HEK293T (cell line): Measurements from ENCODE around the gene XK.
A peak's percentile ranks its signal among the peaks of the same experiment; 100 is the strongest.

Experiments used
- CTCF ChIA-PET: fragments of 350-600 bp; formaldehyde crosslinking; extraction: SDS; loops from one replicate; lab custom pipeline; 2021; ENCODE audit warnings: antibody characterized with exemption, inconsistent platforms; lab: Yijun Ruan, JAX
- POLR2A ChIA-PET: fragments of 350-600 bp; formaldehyde crosslinking; extraction: SDS; loops from one replicate; lab custom pipeline; 2020; ENCODE audit warnings: antibody characterized with exemption, inconsistent platforms; lab: Yijun Ruan, JAX
- DNase-seq: peaks from one replicate; pipeline ENCODE4 v3.0.0; 2012; ENCODE audit warnings: mixed read lengths; ENCODE audit errors: extremely low spot score
- ARNT ChIP-seq: fragments of 450-650 bp; IDR thresholded peaks from 2 replicates; pipeline ENCODE4 v1.6.1; 2017; ENCODE audit warnings: mild to moderate bottlenecking
- BHLHE40 ChIP-seq: fragments of 450-650 bp; IDR thresholded peaks from 2 replicates; pipeline ENCODE4 v1.6.1; 2016; ENCODE audit warnings: mild to moderate bottlenecking, moderate library complexity, borderline replicate concordance
- CTBP1 ChIP-seq: fragments of 450-650 bp; IDR thresholded peaks from 2 replicates; pipeline ENCODE4 v1.6.1; 2016; ENCODE audit warnings: borderline replicate concordance
- ELF4 ChIP-seq: fragments of 450-650 bp; IDR thresholded peaks from 2 replicates; pipeline ENCODE4 v1.6.1; 2017; ENCODE audit warnings: antibody characterized with exemption
- FOXA1 ChIP-seq: fragments of 450-650 bp; IDR thresholded peaks from 2 replicates; pipeline ENCODE4 v1.6.1; 2016; ENCODE audit warnings: mild to moderate bottlenecking
- FOXK2 ChIP-seq: fragments of 450-650 bp; IDR thresholded peaks from 2 replicates; pipeline ENCODE4 v1.6.1; 2016; ENCODE audit warnings: mild to moderate bottlenecking
- FOXM1 ChIP-seq: fragments of 450-650 bp; IDR thresholded peaks from 2 replicates; pipeline ENCODE4 v1.6.1; 2017; ENCODE audit warnings: mild to moderate bottlenecking, borderline replicate concordance
- HDGF ChIP-seq: fragments of 450-650 bp; IDR thresholded peaks from 2 replicates; pipeline ENCODE4 v1.6.1; 2017; ENCODE audit warnings: antibody characterized with exemption, borderline replicate concordance
- L3MBTL2 ChIP-seq: fragments of 450-650 bp; conservative IDR thresholded peaks from 2 replicates; pipeline ENCODE4 v1.6.1; 2016; ENCODE audit warnings: mild to moderate bottlenecking
- LEF1 ChIP-seq: fragments of 450-650 bp; IDR thresholded peaks from 2 replicates; pipeline ENCODE4 v1.6.1; 2017; ENCODE audit warnings: mild to moderate bottlenecking, borderline replicate concordance
- NFRKB ChIP-seq: fragments of 450-650 bp; IDR thresholded peaks from 2 replicates; pipeline ENCODE4 v1.6.1; 2016; ENCODE audit warnings: mild to moderate bottlenecking, moderate library complexity
- SP1 ChIP-seq: fragments of 450-650 bp; IDR thresholded peaks from 2 replicates; pipeline ENCODE4 v1.6.1; 2017
- SUZ12 ChIP-seq: fragments of 450-650 bp; IDR thresholded peaks from 2 replicates; pipeline ENCODE4 v1.6.1; 2016; ENCODE audit warnings: mild to moderate bottlenecking
- TARDBP ChIP-seq: fragments of 450-650 bp; IDR thresholded peaks from 2 replicates; pipeline ENCODE4 v1.6.1; 2016
- ZNF384 ChIP-seq: fragments of 450-650 bp; IDR thresholded peaks from 2 replicates; pipeline ENCODE4 v1.6.1; 2016
- TF ChIP-seq, protein P1 (sequence below): fragments of 450-650 bp; IDR thresholded peaks from 2 replicates; pipeline ENCODE4 v1.6.1; 2016

The XK gene

DNA sequence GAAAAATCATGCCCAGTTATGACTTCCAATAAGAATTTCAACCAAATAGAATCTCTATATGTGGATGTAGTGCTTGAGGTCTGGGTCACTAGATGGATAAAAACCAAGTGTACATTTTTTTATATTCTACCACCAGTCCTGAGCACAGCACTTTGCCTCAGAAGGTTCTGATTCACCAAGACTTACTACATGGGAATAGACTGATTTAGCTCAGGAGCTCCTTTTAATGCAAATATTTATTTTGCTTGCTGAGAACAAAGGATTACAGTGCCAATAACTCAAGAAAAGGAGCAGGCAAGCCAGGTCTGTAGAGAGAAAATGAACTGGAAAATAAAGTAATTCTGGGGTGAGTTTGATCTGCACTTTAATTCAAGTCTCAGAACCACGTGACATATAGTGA, 6.4 kb upstream of the XK start:
- no peak for TF ChIP-seq ARNT
- TF ChIP-seq SUZ12, result no peak
- TF ChIP-seq FOXM1, result no peak
- TF ChIP-seq FOXA1, result no peak
- TF ChIP-seq, protein P1, sequence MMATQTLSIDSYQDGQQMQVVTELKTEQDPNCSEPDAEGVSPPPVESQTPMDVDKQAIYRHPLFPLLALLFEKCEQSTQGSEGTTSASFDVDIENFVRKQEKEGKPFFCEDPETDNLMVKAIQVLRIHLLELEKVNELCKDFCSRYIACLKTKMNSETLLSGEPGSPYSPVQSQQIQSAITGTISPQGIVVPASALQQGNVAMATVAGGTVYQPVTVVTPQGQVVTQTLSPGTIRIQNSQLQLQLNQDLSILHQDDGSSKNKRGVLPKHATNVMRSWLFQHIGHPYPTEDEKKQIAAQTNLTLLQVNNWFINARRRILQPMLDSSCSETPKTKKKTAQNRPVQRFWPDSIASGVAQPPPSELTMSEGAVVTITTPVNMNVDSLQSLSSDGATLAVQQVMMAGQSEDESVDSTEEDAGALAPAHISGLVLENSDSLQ, result no peak
- TF ChIP-seq CTBP1, result no peak
- no peak for TF ChIP-seq ELF4
- no peak for TF ChIP-seq NFRKB
- TF ChIP-seq FOXK2, result no peak
- TF ChIP-seq BHLHE40, result no peak
- no peak for TF ChIP-seq SP1
- no peak for TF ChIP-seq TARDBP
- ChIA-PET CTCF (no interaction called here), POLR2A (no interaction called here)
- no peak for DNase-seq

DNA sequence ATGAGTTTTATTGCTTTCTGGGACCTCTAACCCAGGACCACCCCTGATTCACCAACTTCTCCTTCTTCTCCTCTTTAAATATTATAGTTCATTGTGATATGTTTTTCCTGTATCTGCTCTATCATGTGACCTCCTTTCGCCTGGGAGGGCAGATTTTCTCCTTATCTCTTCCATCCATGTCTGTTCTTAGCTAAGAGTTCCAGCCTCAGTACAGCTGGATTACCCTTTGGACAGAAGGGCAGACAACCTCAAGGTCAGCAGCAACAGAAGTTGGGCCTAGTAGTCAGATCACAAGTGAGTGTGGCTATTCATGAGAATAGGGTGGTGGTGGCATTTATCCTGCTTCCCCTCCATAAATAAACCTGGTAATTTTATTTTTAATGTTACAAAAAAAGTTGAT, 5.7 kb upstream of the XK start:
- POLR2A ChIA-PET, result no interaction called here
- TF ChIP-seq NFRKB, result no peak
- TF ChIP-seq FOXK2, result no peak
- no peak for TF ChIP-seq L3MBTL2
- TF ChIP-seq LEF1, result no peak
- TF ChIP-seq ARNT, result no peak
- TF ChIP-seq TARDBP, result no peak
- CTCF ChIA-PET, result no interaction called here

DNA sequence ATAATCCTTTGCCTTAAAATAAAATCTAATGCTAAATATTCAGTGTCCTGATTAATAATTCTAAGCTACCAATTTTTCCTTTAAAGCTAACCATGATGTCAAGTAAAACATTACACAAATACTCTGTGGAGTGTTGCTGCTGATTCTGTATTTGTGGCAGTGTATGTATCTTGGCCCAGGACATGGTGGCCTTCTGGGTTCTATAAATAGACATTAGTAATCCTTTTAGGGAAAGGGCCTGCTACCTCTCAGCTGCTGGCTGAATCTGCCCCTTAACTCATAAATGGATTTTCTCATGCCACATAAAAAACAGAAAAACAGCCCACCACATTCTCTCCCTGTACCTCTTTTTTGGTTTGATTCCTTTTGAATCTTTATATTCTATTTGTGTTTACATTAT, 1.2 kb upstream of the XK start:
- TF ChIP-seq LEF1, result no peak
- no peak for TF ChIP-seq SUZ12
- TF ChIP-seq ARNT, result no peak
- TF ChIP-seq TARDBP, result no peak
- TF ChIP-seq, protein P1, result no peak
- no peak for TF ChIP-seq SP1
- TF ChIP-seq HDGF, result no peak
- TF ChIP-seq BHLHE40, result no peak
- no peak for TF ChIP-seq FOXA1
- TF ChIP-seq CTBP1, result no peak
- TF ChIP-seq FOXK2, result no peak
- no peak for TF ChIP-seq ELF4
- no peak for DNase-seq
- ChIA-PET POLR2A (no interaction called here), CTCF (interaction anchor here (0.6 kb wide), 2 partner anchors 82 to 128 kb away, joined by 3 read pairs; no protein-coding TSS in a partner anchor)

More for the DNA sequence above, 5.7 kb upstream of the XK start:
- no peak for DNase-seq

DNA sequence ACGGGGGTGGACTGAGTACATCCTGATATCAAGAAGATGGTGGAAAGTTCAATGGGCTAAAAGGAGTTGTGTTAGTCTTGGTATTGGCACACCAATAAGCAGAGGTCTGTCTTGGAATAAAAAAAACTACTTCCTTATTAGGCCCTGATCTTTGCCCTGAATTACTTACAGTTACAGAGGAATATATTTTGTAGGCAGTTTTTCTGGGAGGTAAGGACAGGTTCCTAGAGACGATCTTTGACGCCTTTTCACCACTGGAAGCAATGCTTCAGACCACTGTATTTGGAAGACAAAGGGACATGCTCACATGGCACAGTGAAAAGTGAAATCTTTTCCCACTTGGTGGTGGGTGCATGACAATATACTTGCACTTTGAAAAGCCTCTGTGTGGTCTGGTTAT, 618 bp upstream of the XK start:
- TF ChIP-seq L3MBTL2, result peak; percentile 36; the same call in 1 of the 2 replicates
- TF ChIP-seq HDGF, result no peak
- ChIA-PET CTCF (interaction anchor here (0.6 kb wide), 1 partner anchor 82 kb away, joined by 3 read pairs; no protein-coding TSS in a partner anchor), POLR2A (no interaction called here)
- no peak for DNase-seq

DNA sequence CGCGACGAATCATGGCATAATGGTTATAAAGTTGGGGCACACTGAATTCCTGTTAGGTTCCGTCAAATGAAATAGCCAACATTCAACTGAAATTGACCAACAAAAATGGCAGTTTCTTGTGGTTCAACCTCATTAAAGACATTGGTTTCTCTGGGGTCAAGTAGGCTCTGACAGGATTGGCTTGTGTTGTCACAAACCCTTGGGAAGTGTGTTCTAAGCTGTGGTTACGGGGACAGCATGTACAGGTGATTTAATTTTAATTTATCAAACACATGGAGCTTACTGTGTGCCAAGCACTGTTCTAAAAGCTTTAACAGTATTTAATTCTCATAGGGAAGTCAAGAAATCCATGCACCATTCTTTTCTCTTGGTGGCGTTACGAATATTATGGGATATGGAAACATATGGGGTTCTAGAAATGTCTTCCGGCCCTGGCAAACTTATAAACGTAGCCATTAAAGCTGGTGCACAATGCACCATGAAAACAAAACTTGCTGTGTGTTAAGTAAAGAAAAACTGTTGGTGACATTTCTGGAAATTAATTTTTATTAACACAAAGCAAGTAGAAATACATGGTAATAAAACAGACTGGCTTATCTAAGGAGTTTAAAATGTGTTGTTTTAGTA, 891 bp downstream of the XK start:
- ChIA-PET CTCF (no interaction called here), POLR2A (interaction anchor here (0.6 kb wide), 1 partner anchor 11 kb away, joined by 3 read pairs; no protein-coding TSS in a partner anchor)
- TF ChIP-seq FOXA1 (no peak), FOXM1 (no peak), LEF1 (no peak), CTBP1 (no peak), L3MBTL2 (no peak), ZNF384 (no peak), HDGF (no peak), SP1 (no peak), BHLHE40 (no peak), TARDBP (no peak), SUZ12 (no peak), ELF4 (no peak), NFRKB (no peak), FOXK2 (no peak), ARNT (no peak)
- TF ChIP-seq, protein P1, result no peak
- DNase-seq, result no peak

DNA sequence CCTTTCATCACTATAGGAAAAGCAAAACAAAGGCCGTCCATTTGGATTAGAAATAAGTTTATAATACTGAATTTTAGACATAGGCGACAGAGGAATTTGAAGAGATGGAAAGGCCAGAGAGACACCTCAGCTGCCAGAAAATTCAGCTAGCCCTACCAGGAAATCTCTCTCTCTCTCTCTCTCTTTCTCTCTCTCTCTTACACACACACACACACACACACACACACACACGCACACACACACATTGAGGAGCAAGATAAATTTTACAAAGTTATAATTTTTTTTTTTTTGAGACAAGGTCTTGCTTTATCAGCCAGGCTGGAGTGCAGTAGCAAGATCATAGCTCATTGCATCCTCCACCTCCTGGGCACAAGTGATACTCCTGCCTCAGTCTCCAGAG, 1.4 kb downstream of the XK start:
- ChIA-PET POLR2A (no interaction called here), CTCF (no interaction called here)
- DNase-seq, result no peak
- no peak for TF ChIP-seq SP1
- no peak for TF ChIP-seq ZNF384
- no peak for TF ChIP-seq FOXK2
- TF ChIP-seq LEF1, result no peak
- no peak for TF ChIP-seq FOXM1
- no peak for TF ChIP-seq SUZ12
- TF ChIP-seq NFRKB, result no peak
- TF ChIP-seq FOXA1, result no peak
- TF ChIP-seq ELF4, result no peak
- TF ChIP-seq CTBP1, result no peak
- TF ChIP-seq L3MBTL2, result no peak
- no peak for TF ChIP-seq HDGF
- no peak for TF ChIP-seq BHLHE40
- TF ChIP-seq, protein P1, result no peak
- no peak for TF ChIP-seq ARNT
- no peak for TF ChIP-seq TARDBP
